Neutrophil (primary cell): ENCODE measurements around the gene FAM76A.

Source experiments
- H3K27ac ChIP-seq: fragments of 200-600 bp; sonication (generic); 2 replicates; pipeline ENCODE4 v1.5.1; 2016; ENCODE audit warnings: mild to moderate bottlenecking, moderate library complexity
- H3K27me3 ChIP-seq: fragments of 200-600 bp; sonication (generic); 2 replicates; pipeline ENCODE4 v1.6.0; 2016; ENCODE audit warnings: mild to moderate bottlenecking
- H3K36me3 ChIP-seq: fragments of 200-600 bp; sonication (generic); 2 replicates; pipeline ENCODE4 v1.5.1; 2017
- H3K4me1 ChIP-seq, 2 experiments: fragments of 200-600 bp in 1 of 2; sonication (generic) in 1 of 2; 1 replicate in 1 of 2; 2 replicates in 1 of 2; pipeline versions ENCODE4 v1.5.1 to v1.6.1; 2013 to 2016; ENCODE audit warnings: low read depth in 1 of 2, low read length in 1 of 2, mild to moderate bottlenecking in 1 of 2, moderate library complexity in 1 of 2; ENCODE audit not compliant: control insufficient read depth in 1 of 2, insufficient read depth in 1 of 2
- H3K4me3 ChIP-seq, 2 experiments: fragments of 200-600 bp in 1 of 2; sonication (generic) in 1 of 2; 1 replicate in 1 of 2; 2 replicates in 1 of 2; pipeline ENCODE4 v1.5.1; 2013 to 2016; ENCODE audit warnings: low read depth in 1 of 2, low read length in 1 of 2, mild to moderate bottlenecking in 1 of 2, moderate library complexity in 1 of 2
- H3K9me3 ChIP-seq: fragments of 200-600 bp; sonication (generic); 2 replicates; pipeline ENCODE4 v1.5.1; 2016
- TF ChIP-seq, protein P1 (sequence below): fragments of 200-600 bp; sonication (generic); IDR thresholded peaks from 2 replicates; pipeline ENCODE4 v1.5.1; 2016; ENCODE audit warnings: antibody characterized with exemption

FAM76A gene

GRCh38 chr1:27716262-27716895, 9.4 kb upstream of the FAM76A start:
- Histone ChIP-seq H3K4me3 (no peak overlapping the region), H3K27me3 (peaks cover 33% of the 10 kb centered on the region), H3K4me1 (no peaks in the 10 kb centered on the region), H3K36me3 (no peaks in the 10 kb centered on the region), H3K9me3 (no peaks in the 10 kb centered on the region), H3K27ac (no peak overlapping the region)
- TF ChIP-seq, protein P1, sequence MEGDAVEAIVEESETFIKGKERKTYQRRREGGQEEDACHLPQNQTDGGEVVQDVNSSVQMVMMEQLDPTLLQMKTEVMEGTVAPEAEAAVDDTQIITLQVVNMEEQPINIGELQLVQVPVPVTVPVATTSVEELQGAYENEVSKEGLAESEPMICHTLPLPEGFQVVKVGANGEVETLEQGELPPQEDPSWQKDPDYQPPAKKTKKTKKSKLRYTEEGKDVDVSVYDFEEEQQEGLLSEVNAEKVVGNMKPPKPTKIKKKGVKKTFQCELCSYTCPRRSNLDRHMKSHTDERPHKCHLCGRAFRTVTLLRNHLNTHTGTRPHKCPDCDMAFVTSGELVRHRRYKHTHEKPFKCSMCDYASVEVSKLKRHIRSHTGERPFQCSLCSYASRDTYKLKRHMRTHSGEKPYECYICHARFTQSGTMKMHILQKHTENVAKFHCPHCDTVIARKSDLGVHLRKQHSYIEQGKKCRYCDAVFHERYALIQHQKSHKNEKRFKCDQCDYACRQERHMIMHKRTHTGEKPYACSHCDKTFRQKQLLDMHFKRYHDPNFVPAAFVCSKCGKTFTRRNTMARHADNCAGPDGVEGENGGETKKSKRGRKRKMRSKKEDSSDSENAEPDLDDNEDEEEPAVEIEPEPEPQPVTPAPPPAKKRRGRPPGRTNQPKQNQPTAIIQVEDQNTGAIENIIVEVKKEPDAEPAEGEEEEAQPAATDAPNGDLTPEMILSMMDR: no peak

DNA sequence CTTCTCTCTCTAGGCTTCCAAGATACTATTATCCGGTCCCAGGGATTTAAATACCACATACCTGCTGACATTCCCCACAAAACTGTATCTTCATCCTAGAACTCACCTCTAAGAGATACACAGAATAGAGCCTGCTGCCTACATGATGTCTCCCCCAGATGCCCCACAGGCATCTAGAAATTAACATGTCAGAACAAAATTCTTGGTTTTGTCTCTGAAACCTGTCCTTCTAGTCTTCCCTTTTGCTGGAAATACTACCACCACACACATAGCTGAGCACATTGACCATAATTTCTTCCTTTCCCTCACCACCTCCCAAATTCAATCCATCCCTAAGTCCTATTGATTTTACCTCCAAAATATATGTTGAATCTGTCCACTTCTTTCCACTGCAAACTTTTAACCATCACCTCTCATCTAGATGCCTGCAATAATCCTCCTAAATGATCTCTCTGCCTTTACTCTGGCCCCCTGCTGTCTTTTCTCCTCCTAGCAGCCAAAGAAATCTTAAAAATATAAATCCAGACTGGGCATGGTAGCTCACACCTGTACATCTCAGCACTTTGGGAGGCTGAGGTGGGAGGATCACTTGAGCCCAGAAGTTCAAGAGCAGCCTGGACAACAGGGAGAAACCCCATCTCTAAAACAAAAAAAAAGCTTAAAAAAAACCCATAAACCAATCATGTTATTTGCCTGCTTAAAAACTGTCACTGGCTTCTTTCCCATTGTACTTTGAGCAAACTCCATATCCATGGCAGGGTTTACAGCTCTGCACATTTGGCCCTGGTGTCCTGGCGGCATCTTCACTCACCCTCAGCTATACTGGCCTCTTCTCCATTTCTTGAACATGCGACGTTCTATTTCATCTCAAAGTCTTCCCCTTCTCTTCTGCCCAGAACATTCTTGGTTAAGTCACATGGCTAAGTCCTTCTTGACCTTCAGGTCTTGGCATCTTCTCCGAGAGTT, 6.2 kb upstream of the FAM76A start:
- TF ChIP-seq, protein P1: no peak
- Histone ChIP-seq H3K9me3 (no peaks in the 10 kb centered on the region), H3K4me3 (no peak overlapping the region), H3K4me1 (no peaks in the 10 kb centered on the region), H3K36me3 (no peaks in the 10 kb centered on the region), H3K27ac (no peak overlapping the region), H3K27me3 (peaks cover 33% of the 10 kb centered on the region)

DNA sequence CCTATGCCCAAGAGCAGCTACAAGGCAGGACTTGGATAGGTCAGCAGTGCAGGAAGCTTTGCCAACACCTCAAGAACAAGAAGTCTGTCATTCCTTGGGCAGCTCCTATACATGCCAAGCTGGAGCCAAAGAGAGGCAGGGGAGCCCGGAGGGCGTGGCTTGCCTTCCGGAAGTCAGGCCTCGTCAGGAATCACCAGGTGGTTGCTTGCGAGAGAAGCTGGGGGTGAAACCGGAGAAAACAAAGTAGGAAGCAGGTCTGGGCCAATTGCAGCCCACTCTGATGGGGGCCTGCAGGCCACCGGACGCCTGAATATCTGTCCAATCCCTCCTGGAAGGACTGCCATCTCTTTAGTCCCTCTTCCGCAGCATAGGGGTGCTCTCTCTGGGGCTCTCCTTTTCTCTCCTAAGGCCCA, 794 bp upstream of the FAM76A start:
- H3K9me3 ChIP-seq: no peaks in the 10 kb centered on the region
- H3K4me1 ChIP-seq: peaks cover 11 to 15% of the 10 kb centered on the region in 2 experiments
- TF ChIP-seq, protein P1: no peak
- peak overlapping the region; percentile 90 for H3K27ac ChIP-seq
- H3K27me3 ChIP-seq: no peaks in the 10 kb centered on the region
- H3K4me3 ChIP-seq: peak overlapping the region; percentile 64 to 87
- H3K36me3 ChIP-seq: no peaks in the 10 kb centered on the region

DNA sequence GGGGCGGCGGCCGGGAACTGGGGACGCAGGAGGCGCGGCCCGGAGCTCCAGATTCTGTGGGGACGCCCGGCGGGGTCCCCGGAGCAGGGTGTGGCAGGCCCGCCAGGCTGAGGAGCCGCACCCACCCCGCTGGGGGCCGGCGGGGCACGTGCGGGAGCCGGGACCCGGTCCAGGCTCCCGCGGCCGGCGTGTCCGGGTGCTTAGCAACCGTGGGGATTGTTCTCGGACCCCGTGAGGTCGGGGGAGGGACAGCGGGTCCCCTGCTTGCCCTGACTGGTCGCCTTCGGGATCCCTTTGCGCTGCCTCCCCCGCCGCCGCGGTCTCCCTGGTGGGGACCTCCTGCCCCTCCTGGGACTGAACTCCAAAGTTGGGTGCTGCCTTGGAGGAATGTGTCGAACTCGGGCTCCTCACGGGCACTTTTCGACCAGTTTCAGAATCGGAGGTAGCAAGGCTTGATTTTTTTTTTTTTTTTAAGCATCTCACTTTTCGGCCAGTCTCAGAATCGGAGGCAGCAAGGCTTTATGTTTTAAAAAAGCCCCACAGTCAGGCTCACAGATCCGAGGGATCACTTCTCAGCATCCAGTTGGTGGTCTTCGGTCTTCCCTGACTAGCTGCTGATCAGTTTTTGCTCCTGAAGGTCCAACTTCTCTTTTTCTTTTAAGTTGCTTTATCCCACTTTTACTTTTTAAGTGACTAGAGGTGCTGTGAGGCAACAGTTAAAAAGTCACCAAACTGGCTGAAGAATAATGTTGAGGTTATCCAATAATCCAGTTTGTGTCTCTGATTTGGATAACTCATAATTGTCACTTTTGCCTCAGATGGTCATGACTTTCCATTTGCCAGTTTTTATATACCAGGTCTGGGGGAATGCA, 648 bp downstream of the FAM76A start:
- H3K27me3 ChIP-seq: no peaks in the 10 kb centered on the region
- H3K4me3 ChIP-seq: peak overlapping the region; percentile 64 to 87
- no peaks in the 10 kb centered on the region for H3K9me3 ChIP-seq
- H3K36me3 ChIP-seq: no peaks in the 10 kb centered on the region
- H3K27ac ChIP-seq: peak overlapping the region; percentile 90
- TF ChIP-seq, protein P1: no peak
- peaks cover 11 to 15% of the 10 kb centered on the region in 2 experiments for H3K4me1 ChIP-seq

GRCh38 chr1:27727126-27727525, 1.4 kb downstream of the FAM76A start:
- Histone ChIP-seq H3K27me3 (no peaks in the 10 kb centered on the region), H3K36me3 (no peaks in the 10 kb centered on the region), H3K4me3 (no peak overlapping the region), H3K9me3 (no peaks in the 10 kb centered on the region), H3K4me1 (peaks cover 11 to 15% of the 10 kb centered on the region in 2 experiments), H3K27ac (no peak overlapping the region)
- TF ChIP-seq, protein P1: no peak
